Activated CD4-positive, CD25-positive, alpha-beta regulatory T cell treated with anti-CD3 and anti-CD28 coated beads, Interleukin-2, amount 50 U/mL, for 16 hours (primary cell): Measurements from ENCODE around the gene LRRC19.

Source experiments
- DNase-seq: peaks from one replicate; pipeline ENCODE4 v3.0.0-alpha.2; 2020; ENCODE audit warnings: low read depth, low spot score

Gene LRRC19

DNA sequence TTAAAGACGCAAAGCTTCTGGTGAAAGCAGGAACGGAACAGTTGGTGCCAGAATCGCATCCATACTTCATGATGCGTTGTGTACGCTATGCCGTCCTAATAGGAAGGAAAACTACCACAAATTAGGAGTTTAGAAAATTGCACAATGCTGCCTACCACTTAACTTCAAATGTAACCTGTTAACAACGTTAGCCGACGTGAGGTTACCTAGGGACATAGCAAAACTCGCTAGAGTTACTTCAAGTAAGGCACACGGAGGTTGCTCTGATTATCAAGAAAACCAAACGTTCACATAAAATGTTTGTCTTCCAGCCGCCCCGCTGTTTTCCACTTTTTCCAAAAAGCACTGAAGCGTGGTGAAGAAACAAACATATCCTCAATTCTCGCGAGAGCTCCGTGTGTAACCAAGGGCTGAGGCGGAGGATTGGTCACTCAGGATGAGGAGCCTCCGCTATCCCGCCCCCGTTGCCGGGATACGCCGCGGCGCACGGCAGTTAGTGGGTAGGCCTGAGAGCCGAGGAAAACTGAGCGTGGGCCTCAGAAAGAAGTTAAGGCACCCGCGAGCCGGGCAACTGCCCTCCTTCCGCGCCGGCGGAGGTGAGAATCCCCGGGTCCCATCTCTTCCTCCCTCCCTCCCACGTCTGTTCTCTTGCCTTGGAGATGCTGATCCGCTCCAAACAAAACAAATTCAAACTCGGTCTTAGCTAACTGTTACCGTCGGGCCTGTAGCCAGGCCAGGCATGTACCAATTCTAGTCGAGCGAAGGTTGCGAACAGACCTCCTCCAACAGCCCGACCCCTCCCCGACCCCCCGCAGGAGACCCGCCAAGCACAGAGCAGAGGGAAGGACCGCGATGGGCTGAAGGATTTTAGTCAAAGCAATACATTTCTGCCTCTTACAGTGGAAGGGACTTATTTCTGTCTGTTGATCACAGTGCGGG lies 49.3 kb downstream of the LRRC19 start, which contains the start of gene IFT74:
Gene IFT74, plus strand, starts transcription at position 492 of the 939 bp plus-strand sequence. CDS start 5,556 bp downstream, outside the sequence.
- peak; percentile 83 for DNase-seq

DNA sequence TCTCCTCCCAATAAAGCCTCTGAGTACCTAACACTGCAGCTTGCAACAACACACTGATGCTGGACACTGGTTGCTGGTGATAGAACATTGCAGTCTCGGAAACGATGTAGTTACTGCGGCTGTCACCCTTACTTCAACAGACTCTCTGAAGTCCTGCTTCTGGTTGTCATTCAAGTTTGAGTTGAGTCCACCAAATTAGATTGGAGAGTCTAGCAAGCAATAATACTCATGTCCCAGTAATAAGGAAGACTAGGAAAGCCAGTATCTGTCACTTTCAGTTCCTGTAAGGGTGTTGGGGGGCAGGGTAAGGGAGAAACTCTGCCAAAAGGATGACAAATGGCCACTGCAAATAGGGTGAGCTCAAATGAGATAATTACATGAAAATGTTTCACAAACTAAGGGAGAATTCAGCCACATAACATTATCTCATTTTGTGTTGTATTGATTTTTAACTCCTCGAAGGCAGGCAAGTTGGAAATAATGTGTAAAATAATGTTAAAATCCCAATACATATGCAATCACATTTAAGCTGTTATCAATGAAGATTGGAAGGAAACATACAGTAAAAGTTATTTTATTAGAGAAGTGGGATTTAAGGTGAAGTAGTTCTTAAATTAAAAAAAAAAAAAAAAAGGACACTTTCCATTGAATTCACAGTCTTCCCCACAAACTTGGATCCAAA lies 50.1 kb downstream of the LRRC19 start:
- no peak for DNase-seq

DNA sequence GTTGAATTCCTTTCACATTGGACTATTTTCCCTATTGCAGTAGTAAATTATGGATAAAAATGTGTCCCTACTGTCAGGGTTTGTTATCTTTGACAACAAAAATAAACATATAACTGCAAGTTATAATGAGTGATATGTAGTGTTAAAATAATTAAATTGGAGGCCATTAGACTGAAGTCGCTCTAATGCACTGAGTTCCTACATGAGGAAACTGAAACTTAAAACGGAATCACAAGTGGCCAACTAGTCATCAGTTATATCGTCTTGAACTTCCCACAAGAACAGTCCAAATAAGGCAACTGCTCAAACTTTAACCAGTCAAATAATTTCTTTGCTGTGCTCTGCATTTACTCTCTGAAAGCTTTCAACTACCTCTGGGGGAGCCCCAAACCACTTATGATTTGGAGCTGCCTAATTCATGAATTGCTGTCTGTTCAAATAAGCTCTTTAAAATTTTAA lies 51.4 kb downstream of the LRRC19 start:
- no peak for DNase-seq

DNA sequence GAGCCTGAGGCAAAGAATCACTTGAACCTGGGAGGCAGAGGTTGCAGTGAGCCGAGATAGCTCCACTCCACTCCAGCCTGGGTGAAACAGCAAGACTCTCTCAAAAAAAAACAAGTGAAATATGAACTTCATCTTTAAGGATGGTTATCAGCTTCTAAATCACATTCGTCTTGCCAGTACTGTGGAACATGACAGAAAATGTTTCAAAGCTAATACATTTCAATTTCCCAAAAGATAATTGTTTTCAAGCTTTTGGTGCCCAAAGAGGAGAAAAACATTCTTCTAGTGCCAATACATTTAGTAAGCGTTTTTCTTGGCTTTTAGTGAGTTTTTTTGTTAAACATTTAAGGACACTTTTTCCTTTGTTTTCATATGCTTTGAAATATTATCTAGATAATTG lies 53.7 kb downstream of the LRRC19 start:
- no peak for DNase-seq

DNA sequence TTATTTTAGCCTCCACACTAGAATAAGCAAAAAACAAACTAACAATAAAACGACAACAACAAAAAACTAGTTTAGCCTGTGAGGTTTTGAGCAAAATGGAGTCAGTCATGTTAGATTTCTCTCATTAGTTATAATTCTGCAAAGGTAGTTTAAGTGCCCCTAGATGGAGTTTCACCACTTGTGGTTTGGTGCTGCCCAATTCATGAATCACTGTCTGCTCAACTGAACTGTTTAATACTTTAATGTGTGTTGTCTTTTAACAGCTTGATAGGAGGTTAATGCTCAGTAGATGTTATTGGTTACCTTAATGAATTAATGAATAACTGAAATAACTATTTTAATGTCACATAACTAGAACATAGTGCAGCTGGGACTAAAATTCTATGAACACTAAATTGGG lies 55.0 kb downstream of the LRRC19 start:
- no peak for DNase-seq

DNA sequence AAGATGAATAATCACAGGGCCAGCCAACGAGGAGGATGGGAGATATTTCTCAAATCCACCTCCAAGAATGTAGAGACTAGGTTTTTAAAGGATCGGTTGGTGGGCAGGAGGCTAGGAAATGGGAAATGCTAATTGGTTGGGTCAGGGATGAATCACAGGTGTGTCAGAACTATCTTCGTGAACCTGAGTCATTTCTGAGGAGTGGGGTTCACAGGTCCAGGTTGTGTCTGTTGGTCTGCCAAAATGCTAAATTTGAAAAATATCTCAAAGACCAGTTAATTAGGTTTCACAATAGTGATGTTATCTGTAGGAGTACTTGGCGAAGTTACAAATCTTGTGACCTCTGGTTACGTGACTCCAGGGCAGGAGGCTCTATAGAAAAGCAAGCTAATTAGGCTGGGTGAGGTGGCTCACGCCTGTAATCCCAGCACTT lies 55.8 kb downstream of the LRRC19 start:
- DNase-seq, result no peak

DNA sequence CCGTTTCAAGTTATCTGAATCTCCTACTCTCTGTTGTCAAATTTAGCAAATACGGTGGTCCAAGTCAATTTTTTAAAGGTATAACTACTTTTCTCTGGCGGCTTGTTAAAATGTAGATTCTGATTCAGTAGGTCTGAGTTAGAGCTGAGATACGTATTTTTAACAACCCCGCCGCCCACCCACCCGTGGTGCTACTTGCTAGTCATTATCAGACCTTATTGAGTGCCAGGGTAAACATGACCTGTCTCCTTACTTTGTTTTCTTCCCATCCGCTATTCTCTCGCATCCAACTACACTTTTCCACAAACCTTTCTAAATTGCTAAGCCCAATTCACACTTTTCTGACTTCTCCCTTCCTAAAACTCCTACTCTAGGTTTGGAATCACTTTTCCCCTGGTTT lies 57.7 kb downstream of the LRRC19 start:
- no peak for DNase-seq

DNA sequence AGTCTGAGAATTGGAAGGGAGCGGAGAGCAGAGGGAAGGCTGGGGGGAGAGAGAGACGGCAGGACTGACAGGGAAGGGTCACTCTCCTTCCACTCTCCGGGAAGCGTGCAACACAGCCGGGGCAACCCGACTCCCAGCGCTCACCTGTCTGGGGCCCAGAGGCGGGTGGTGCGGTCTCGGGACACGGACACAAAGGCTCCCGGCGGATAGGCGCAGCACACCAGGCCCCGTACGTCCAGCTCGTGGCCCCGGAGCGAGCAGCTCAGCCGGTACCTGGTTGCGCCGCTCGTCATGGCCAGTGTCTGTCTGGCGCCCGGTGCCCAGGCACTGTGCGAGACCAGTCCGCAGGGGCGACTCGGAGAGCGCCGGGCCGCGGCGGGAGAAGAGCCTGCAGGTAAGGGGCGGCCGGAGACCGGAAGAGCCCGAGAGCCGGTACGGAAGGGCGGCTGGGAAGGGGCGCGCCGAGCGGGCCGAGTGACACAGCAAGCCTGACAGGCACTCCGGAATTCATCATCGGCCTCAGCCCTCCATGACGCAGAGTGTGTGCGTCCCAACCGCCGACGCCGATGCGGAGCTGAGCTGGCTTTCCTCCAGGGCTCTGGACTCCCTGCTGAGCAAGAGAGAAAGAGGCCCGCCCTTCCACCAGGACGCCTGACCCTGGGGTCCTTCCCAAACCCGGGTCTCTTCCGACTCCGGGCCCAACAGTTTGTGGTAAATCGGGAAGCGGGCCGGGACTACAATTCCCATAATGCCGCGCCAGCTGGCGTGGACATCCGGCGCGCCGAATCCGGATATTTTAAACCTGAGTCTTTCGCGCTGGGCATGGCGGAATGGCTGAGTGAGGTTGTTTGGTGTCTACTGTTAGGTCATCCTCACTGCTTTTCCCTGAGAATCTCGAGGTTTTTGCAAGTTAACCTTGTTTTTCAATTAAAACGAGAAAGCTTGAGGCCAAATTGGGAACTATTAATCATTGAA lies 58.4 kb downstream of the LRRC19 start, which contains the start of gene PLAA:
Gene PLAA, minus strand, starts transcription at position 490 of the 975 bp plus-strand sequence. Its CDS starts 197 bp downstream, at position 293.
- peak; percentile 74 for DNase-seq

DNA sequence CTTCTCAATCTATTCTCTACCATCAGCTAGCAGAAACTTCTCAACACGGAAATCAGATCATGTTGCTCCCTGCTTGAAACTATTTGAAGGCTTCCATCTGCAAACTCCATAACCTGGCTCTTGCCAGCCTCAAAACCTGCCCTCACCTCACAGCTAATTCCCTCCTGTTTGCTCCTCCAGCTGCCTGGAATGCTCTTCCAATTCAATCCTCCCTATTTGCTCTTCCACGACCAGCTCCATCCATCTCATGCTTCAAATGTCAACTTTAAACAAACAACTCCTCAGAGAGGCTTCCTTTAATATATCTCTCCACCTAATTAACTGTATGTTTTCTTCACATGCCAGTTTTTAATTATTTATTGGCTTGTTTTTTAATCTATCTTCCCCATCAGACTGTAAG lies 59.9 kb downstream of the LRRC19 start:
- DNase-seq, result no peak
